SK-N-SH treated with all-trans-retinoic acid at 6 μM for 48 hours (cell line): ENCODE measurements around the gene ZKSCAN5.

Experiments
- ATAC-seq: fragments of 200-7000 bp; cut with Tn5 transposase; 3 replicates; pipeline ENCODE4 v1.9.1; 2020; ENCODE audit warnings: mild to moderate bottlenecking, moderate library complexity
- ARNTL ChIP-seq: fragments of 450-650 bp; formaldehyde crosslinking; IDR thresholded peaks from 2 replicates; pipeline ENCODE4 v1.5.0; 2020; ENCODE audit warnings: low read depth, mild to moderate bottlenecking, moderate library complexity, borderline replicate concordance
- BACH2 ChIP-seq: fragments of 250-450 bp; sonication (Bioruptor Pico); IDR thresholded peaks from 2 replicates; pipeline ENCODE4 v1.9.0; 2021; ENCODE audit warnings: mild to moderate bottlenecking, borderline replicate concordance
- CREB5 ChIP-seq: fragments of 250-450 bp; sonication (Bioruptor Pico); IDR thresholded peaks from 2 replicates; pipeline ENCODE4 v1.5.1; 2020; ENCODE audit warnings: low read depth, mild to moderate bottlenecking, moderate library complexity
- CSDC2 ChIP-seq: fragments of 250-450 bp; sonication (Bioruptor Pico); IDR thresholded peaks from 2 replicates; pipeline ENCODE4 v1.5.0; 2020; ENCODE audit warnings: mild to moderate bottlenecking, moderate library complexity
- CSRNP3 ChIP-seq: fragments of 250-450 bp; sonication (Bioruptor Pico); IDR thresholded peaks from 2 replicates; pipeline ENCODE4 v1.5.1; 2021; ENCODE audit warnings: mild to moderate bottlenecking, moderate library complexity
- ESRRG ChIP-seq: fragments of 250-450 bp; sonication (Bioruptor Pico); IDR thresholded peaks from 2 replicates; pipeline ENCODE4 v1.6.1; 2021; ENCODE audit warnings: mild to moderate bottlenecking
- GLIS3 ChIP-seq: fragments of 250-450 bp; sonication (Bioruptor Pico); IDR thresholded peaks from 2 replicates; pipeline ENCODE4 v1.5.0; 2020; ENCODE audit warnings: mild to moderate bottlenecking, moderate library complexity
- ISL1 ChIP-seq: fragments of 250-450 bp; sonication (Bioruptor Pico); IDR thresholded peaks from 2 replicates; pipeline ENCODE4 v2.1.2; 2022; ENCODE audit warnings: mild to moderate bottlenecking, moderate library complexity
- OSR1 ChIP-seq: fragments of 250-450 bp; sonication (Bioruptor Pico); IDR thresholded peaks from 2 replicates; pipeline ENCODE4 v1.8.0; 2022; ENCODE audit warnings: moderate library complexity, mild to moderate bottlenecking, inconsistent platforms
- POU6F1 ChIP-seq: fragments of 250-450 bp; sonication (Bioruptor Pico); IDR thresholded peaks from 2 replicates; pipeline ENCODE4 v1.8.0; 2021; ENCODE audit warnings: low read depth, mild to moderate bottlenecking, moderate library complexity, borderline replicate concordance
- PPARA ChIP-seq: fragments of 250-450 bp; sonication (Bioruptor Pico); IDR thresholded peaks from 2 replicates; pipeline ENCODE4 v1.5.0; 2020; ENCODE audit warnings: mild to moderate bottlenecking, borderline replicate concordance
- RARB ChIP-seq: fragments of 250-450 bp; sonication (Bioruptor Pico); IDR thresholded peaks from 2 replicates; pipeline ENCODE4 v1.8.0; 2021; ENCODE audit warnings: mild to moderate bottlenecking, moderate library complexity
- SNAI2 ChIP-seq: fragments of 250-450 bp; sonication (Bioruptor Pico); IDR thresholded peaks from 2 replicates; pipeline ENCODE4 v1.5.0; 2020; ENCODE audit warnings: mild to moderate bottlenecking, moderate library complexity
- TCF4 ChIP-seq: fragments of 250-450 bp; sonication (Bioruptor Pico); IDR thresholded peaks from 2 replicates; pipeline ENCODE4 v1.8.0; 2021; ENCODE audit warnings: mild to moderate bottlenecking, moderate library complexity, borderline replicate concordance
- TOX ChIP-seq: fragments of 250-450 bp; sonication (Bioruptor Pico); IDR thresholded peaks from 2 replicates; pipeline ENCODE4 v1.8.0; 2021; ENCODE audit warnings: mild to moderate bottlenecking, moderate library complexity, borderline replicate concordance
- TSHZ2 ChIP-seq: fragments of 250-450 bp; sonication (Bioruptor Pico); IDR thresholded peaks from 2 replicates; pipeline ENCODE4 v1.5.0; 2020; ENCODE audit warnings: mild to moderate bottlenecking, moderate library complexity
- ZC3H10 ChIP-seq: fragments of 250-450 bp; sonication (Bioruptor Pico); IDR thresholded peaks from 2 replicates; pipeline ENCODE4 v1.5.1; 2021; ENCODE audit warnings: mild to moderate bottlenecking, moderate library complexity
- ZNF70 ChIP-seq: fragments of 450-650 bp; formaldehyde crosslinking; IDR thresholded peaks from 2 replicates; pipeline ENCODE4 v1.5.0; 2020; ENCODE audit warnings: mild to moderate bottlenecking, moderate library complexity

The ZKSCAN5 gene

GRCh38 chr7:99551767-99552463 lies 47.5 kb downstream of the ZKSCAN5 start, which contains the start of gene FAM200A:
Gene FAM200A (minus strand): TSS chr7:99552114. CDS start chr7:99548407, 3,707 bp downstream.
- ATAC-seq = peak; percentile 99
- TF ChIP-seq OSR1 (CRISPR knock-in tag) (no peak), CSRNP3 (CRISPR knock-in tag) (no peak), RARB (CRISPR knock-in tag) (no peak; the same call in 1 of the 2 replicates), ZC3H10 (CRISPR knock-in tag) (no peak), POU6F1 (CRISPR knock-in tag) (no peak; the same call in 1 of the 2 replicates), GLIS3 (CRISPR knock-in tag) (0 out of 2 replicates have a peak, but pooled peaks have one; percentile 68), PPARA (CRISPR knock-in tag) (no peak), CREB5 (no peak), CSDC2 (CRISPR knock-in tag) (0 out of 2 replicates have a peak, but pooled peaks have one; percentile 35), ARNTL (CRISPR knock-in tag) (no peak)
- TF ChIP-seq, all 23 proteins: peak for 2

- no peak for TF ChIP-seq CSDC2 (CRISPR knock-in tag)
- no peak for TF ChIP-seq ISL1 (CRISPR knock-in tag)
- TF ChIP-seq TCF4 = no peak
- no peak for TF ChIP-seq ESRRG (CRISPR knock-in tag)
- TF ChIP-seq ZC3H10 (CRISPR knock-in tag) = no peak
- no peak for TF ChIP-seq ARNTL (CRISPR knock-in tag)
- no peak for TF ChIP-seq PPARA (CRISPR knock-in tag)
- no peak for TF ChIP-seq CSRNP3 (CRISPR knock-in tag)
- no peak for TF ChIP-seq TOX (CRISPR knock-in tag)
- TF ChIP-seq BACH2 (CRISPR knock-in tag) = no peak
- no peak for TF ChIP-seq SNAI2 (CRISPR knock-in tag)
- no peak for TF ChIP-seq ZNF70 (CRISPR knock-in tag)
- no peak for TF ChIP-seq TSHZ2 (CRISPR knock-in tag)
- no peak for TF ChIP-seq RARB (CRISPR knock-in tag)
- no peak for ATAC-seq
Observed at GRCh38 chr7:99553039-99553438, 48.6 kb downstream of the ZKSCAN5 start.

- TF ChIP-seq CSRNP3 (CRISPR knock-in tag) (no peak), SNAI2 (CRISPR knock-in tag) (no peak)
- ATAC-seq = no peak
Observed at GRCh38 chr7:99554939-99555338, 50.5 kb downstream of the ZKSCAN5 start.
